ENCODE results near the gene NSL1.

The NSL1 gene

DNA sequence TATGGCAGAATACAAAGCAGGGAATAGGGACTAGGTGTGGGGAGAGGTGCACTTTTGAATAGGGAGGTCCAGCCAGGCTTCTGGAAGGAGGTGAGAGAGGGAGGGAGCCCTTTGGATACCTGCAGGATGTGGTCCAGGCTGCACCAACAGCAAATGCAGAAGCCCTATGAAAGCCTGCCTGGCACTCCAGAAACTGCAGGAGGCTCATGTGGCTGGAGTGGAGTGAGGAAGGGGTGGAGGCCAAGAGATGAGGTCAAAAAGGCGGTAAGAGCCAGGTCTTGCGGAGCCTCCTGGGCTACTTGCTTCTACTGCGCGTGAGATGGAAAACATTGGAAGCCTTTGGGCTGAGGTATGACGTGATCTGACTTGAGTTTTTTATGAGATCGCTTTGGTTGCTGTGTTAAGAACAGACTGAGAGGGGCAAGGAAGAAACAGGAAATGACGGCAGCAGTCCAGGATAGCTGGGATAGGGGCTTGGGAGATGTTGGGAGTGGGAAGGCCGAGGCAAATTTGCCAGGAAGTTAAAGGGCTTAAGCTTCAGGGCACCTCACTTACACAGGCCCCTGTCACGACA lies 87.5 kb downstream of the NSL1 start:
- DNase-seq, result no peak

DNA sequence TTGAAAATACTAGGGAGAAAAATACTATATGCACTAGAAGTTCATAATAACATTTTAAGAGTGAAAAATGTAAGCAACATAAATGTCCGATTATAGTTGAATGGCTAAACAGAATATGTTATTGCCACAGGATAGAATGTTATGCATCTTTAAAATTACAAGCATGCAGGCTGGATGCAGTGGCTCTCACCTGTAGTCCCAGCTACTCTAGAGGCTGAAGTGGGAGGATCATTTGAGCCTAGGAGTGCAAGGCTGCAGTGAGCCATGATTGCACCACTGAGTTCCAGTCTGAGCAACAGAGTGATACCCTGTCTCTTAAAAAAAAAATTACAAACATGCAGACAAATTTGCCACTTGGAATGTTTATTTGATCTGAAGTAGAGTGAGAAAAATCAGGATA lies 88.9 kb downstream of the NSL1 start:
- no peak for DNase-seq

DNA sequence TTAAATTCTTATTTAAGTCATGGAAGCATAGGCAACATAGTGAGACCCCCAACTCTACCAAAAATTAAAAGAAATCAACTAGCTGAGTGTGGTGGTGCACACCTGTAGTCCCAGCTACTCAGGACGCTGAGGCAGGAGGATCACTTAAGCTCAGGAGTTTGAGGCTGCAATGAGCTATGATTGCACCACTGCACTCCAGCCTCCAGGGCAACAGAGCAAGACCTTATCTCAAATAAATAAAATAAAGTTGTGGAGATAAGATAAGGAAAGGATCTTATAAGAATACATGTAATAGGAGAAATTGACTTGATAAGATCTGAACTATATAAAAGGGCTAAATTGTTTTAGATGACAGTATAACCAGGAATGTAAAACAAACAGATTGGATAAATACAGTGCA lies 89.7 kb downstream of the NSL1 start:
- no peak for DNase-seq

GRCh38 chr1:212700892-212701819 lies 90.4 kb downstream of the NSL1 start:
- DNase-seq, result peak; percentile 26 to 60

GRCh38 chr1:212700223-212700891 lies 91.2 kb downstream of the NSL1 start:
- peak in 1 of 2 donors; percentile 46 for DNase-seq

- DNase-seq, result peak; percentile 27 to 66
Measured at GRCh38 chr1:212699625-212700222, 91.9 kb downstream of the NSL1 start, which contains the start of gene BATF3. BATF3 (minus strand) TSS chr1:212699840; CDS start chr1:212699762, 78 bp downstream.

DNA sequence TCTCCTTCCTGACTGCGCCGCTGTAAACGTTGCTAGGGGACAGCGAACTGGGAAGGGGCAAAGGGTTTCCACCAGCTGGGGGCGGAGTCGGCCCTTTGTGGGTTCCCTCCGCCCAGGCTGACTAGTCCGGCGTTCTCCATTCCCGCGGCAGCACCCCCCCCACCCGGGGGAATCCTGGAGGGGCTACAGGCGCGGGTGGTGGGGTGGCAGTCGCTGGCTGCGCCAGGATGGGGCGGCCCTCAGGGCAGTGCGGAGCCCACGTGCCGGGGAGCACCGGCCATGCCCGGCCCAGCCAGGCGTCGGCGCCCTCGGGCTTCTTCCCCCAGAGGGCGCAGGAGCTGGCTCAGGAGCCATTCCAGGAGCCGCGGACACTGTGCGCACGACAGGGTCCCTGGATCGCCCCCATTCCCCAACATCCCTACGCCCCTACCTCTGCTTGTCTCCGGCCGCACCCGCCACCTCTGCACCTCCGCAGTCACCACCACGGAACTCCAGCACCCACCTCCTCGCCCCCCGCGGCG lies 92.4 kb downstream of the NSL1 start:
- DNase-seq, result peak; percentile 46 to 65

DNA sequence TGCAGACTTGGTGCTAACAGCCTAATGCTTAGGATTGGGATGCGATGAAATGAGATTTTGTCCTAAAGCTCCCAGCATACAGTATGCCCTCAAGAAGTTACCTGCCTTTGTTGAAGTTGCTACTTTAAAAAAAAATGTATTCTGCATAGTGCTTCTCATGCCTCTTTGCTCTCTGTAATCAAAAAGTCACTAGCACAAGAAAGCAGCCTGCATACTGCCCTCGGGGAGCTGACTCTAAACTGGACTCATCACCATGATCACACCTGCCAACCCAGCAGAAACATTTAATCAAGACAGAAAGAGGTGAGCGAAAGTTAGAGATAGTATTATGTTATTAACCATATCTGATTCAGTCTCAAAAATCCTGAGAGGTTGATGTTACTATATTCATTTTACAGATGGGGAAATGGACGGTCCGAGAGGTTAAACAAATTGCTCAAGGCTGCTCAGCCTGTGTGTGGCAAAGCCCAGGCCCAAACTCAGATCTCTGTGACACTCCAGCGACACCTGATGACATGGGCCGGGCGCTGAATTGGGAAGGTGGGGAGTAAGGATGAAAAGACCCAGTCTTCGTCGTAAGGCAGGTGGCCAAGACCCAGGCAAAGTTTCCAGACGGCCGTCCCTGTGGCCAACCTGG lies 93.0 kb downstream of the NSL1 start:
- DNase-seq, result no peak

- DNase-seq, result no peak
Measured at GRCh38 chr1:212696721-212697331, 94.8 kb downstream of the NSL1 start.

DNA sequence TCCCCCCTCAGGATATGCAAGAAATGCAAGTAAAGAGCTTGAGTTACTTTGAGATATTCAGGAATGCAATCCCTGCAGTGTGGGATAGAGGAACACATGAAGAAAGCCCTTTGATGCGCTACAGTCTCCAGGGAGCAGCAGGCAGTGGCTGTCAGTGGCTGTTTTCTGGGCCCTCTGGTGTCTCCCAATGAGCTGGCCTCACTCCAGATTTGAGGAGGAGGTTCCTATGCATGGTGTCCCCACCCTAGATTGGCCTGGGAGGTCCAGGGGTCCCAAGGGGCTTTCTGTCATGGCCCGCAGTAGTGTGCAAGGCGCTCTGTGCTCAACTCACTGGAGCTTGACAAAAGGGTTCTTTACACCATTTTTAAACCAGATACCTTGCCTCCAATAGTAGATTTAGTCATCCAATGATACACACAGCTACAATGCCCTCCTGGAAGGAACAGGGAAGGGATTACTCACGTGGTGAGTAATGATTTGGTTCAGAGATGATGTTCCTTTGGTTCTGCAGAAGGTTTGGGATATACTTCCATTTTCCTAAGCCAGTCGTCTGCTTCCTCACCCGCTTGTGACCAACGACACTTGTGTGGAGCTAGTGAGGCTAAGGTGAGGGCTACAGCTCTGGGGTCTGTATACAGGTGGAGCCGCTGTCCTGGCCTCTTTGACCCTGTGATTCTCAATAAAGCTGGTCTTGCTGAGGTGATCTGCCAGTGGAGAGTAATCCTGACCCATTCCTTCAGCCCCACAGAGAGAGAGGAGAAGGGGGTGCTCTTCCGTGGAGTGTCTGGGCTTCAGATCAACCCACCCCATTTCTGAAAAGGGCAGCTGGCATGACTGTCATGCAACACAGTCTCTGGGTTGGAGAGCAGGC lies 98.6 kb downstream of the NSL1 start:
- DNase-seq, result no peak

DNA sequence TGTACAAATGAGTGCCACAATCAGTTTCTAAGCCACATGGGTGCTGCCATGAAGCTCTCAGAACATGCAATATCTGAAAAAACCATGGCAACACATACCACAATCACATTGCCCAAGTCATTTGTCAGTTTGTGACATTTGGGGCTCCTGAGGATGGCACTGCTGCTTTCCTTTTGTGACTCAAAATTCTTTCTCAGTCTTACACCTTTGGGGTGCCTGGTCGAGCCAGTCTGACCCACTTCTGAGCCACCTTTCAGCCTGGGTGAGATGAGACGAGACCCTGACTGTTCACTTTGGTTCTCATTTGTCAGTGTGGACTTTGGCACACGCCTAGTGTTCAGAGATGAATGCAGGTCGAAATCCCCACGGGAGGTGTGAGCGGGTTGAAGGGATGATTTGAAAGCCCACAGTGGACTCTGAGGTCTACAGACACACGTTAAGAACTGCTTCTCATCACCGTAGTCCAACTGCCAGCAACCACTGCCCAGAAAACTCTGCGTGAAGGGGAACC lies 100.0 kb downstream of the NSL1 start:
- no peak for DNase-seq

DNA sequence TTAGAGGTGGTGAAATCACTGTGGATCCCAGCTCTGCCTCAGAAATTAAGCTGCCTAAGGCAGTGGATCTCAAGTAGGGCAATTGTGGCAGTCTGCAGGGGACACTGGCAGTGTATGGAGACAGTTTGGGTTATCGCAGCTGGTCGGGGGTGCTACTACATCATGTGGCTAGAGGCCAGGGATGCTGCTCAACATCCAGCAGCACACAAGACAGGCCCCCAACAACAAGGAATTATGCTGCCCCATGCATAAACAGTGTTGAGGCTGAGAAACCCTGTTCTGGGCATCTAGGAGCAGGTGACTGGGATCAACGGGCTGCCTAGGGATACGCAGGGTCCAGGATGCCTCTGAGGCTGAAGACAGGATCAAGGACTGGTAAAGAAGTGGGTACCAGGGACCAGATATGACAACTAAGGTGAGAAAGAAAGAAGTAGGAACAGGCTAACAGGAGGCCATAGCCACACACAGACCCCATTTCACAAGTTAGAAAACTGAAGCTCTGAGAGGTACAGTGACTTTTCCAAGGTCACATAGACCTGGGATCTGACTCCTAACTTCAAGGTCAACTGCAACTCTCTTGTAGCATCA lies 100.7 kb downstream of the NSL1 start:
- no peak for DNase-seq

GRCh38 chr1:212689758-212690529 lies 101.6 kb downstream of the NSL1 start:
- no peak for DNase-seq

DNA sequence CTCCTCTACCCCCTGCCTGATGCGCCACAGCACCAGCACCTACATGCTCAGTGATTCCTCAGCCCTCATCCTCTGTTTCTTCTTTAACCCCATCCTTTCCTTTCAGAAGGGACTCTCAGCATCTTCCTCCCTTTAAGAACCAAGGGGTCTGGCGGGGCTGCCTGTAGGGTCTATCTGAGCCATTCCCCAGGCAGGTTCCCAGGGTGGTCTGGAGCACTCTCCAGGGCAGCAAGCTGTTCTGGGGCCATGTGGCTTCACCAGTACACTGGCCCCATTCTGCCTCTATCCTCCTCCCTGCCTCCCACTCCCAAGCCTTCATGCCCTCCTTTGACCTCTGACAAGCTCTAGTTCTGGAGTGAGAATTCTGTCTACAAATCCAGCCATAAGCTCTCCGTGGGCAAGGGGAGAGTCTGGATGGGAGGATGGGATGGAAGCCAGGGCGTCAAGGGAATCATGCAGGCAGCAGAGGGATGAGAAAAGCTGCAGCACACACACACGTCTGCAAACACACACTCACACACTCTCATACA lies 102.3 kb downstream of the NSL1 start:
- no peak for DNase-seq

DNA sequence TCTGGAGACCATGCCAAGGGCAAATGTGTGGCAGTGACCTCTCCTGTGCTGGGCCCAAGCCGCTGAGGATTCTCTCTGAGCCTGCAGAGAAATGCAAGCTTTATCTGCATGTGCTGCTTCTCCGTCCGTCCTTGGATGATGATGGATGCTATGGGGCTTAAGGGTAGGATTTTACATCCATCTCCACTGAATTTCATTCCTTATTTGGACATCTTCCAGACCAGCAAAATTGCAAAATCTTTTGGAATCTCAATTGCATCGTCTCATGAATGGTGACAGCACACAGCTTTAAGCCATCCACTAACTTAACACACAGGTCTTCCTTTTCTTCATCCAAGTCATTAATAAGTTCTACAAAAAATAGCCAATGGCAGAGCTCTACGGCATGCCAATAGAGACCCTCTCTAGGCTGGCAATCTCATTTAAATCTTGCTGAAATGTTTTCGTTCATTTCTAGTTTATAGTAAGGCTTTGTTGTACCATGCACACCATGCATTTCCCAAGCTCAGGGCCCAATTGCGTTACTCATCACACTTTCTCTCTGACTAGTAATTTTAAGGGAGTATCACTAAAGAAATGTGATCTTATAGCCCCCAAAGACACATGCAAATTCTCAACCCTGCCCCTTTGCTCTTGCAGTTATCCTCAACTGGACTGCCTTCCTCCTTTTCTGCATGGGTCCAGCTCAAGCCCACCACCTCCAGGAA lies 103.1 kb downstream of the NSL1 start:
- DNase-seq, result peak in 1 of 2 donors; percentile 1

GRCh38 chr1:212687811-212688210 lies 103.8 kb downstream of the NSL1 start:
- no peak for DNase-seq

GRCh38 chr1:212686591-212686990 lies 105.0 kb downstream of the NSL1 start:
- DNase-seq, result no peak

DNA sequence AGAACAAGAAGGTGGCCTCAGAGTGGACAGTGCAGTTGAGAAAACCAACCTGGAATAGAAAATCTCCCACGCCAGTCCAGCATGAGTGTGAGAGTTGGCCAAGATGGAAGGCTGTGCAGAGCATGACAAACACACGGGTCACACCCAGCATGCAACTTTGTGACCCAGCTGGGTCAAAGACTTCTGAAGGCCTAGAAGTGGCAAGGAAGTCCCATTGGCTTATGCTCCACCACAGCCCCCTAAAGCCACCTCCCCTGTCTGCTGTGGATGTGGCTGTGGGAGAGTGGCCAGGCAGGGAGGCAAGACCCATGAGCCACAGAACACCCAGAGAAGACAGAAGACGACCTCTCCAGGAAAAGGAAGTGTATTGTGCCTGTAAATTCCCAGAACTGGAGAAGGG lies 105.5 kb downstream of the NSL1 start:
- DNase-seq, result no peak
